HG02840 (cell line): ENCODE data around the gene FFAR1.
"Not testable (repeated sequence)": the region's sequence is repeated elsewhere in the genome, so short reads cannot be mapped to it uniquely, and the experiment has no call there.

Experiments used
- ATAC-seq: cut with Tn5 transposase; IDR thresholded peaks from one replicate; pipeline ENCODE4 v1.9.1; 2021; ENCODE audit warnings: mild to moderate bottlenecking, moderate library complexity, moderate number of reproducible peaks; ENCODE audit not compliant: unreplicated experiment, low FRiP score

The FFAR1 gene

DNA sequence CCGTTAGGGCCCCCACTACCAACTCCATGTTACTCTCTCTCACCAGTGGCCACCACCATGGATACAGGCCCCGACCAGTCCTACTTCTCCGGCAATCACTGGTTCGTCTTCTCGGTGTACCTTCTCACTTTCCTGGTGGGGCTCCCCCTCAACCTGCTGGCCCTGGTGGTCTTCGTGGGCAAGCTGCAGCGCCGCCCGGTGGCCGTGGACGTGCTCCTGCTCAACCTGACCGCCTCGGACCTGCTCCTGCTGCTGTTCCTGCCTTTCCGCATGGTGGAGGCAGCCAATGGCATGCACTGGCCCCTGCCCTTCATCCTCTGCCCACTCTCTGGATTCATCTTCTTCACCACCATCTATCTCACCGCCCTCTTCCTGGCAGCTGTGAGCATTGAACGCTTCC is 11.1 kb downstream of the FFAR1 start:
- not testable (repeated sequence) for ATAC-seq

DNA sequence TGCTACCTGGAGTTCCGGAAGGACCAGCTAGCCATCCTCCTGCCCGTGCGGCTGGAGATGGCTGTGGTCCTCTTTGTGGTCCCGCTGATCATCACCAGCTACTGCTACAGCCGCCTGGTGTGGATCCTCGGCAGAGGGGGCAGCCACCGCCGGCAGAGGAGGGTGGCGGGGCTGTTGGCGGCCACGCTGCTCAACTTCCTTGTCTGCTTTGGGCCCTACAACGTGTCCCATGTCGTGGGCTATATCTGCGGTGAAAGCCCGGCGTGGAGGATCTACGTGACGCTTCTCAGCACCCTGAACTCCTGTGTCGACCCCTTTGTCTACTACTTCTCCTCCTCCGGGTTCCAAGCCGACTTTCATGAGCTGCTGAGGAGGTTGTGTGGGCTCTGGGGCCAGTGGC is 11.7 kb downstream of the FFAR1 start:
- not testable (repeated sequence) for ATAC-seq

DNA sequence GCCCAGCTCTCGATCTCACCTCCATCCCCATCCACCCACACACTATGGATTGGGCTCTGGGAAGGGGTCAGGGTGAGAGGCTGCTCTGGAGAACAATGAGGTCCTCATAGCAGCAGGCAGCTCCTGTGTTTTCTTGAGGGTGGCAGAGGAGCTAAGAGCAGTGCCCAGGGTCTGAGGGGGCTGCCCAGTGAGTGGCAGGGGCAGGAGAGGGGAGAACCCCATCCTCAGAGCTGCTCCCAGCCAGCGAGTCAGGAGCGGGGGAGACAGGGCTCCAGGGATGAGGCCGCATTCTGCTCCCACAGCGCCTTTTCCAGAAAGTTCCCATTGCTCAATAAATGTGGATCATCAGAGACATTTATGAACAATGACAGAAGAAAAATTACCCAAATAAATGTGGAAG is 12.4 kb downstream of the FFAR1 start:
- not testable (repeated sequence) for ATAC-seq

DNA sequence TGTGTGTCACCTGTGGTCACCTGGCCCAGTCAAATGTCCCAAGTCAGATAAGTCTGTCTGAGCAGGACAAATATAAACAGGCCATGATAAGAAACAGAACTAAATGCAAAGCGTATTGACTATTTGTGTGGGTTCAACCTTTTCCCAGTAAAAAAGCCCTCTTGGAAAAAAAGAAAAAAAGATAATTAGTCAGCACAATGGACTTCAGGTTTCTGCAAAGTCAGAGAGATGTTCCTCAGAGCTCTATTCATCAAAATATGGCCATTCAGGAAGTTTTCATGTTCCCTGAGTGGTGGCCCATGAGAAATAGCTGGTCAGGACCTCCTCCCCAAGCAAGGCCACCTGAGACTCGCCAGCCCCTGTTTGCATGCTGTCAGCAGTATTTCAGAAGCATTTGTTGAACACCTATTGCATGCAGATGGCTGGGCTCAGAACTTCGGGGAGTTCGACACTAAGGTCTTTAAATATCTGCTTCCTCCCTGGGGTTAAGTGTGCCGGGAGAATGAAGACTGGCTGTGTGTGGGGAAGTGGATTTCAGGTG is 13.2 kb downstream of the FFAR1 start:
- no peak for ATAC-seq

DNA sequence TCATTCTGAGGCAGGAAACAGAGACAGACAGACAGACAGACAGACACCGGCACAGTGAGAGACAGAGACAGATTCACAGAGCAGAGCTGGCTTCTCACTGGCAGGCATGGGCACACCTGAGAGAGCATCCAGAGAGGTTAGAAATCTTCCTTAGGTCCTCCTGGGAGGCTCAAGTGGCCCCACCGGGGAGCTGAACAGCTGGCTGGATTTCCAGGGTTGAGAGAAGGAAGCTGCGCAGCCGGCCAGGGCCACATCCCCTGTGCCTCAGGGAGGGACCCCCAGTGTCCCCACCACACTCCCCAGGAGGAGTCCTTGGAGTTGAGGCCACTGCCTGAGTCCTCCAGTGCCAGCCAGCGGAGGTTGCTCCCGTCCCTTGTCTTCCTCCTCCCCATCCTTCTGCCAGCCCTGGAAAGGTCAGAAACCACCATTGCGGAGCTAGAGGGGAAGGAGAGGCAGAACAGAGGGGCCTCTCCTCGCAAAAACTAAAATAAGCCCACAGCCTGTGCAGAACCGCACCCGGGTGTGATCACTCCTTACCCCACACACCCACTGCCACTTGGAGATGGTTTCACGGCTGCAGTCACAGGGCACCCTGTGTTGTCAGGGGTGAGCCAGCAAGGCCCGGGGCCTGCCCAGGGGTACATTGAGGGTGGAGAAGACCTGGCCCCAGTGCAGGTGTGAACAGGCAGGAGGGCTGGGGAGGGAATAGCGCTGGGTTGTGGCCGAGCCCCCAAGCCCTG is 14.7 kb downstream of the FFAR1 start:
- ATAC-seq = no peak

DNA sequence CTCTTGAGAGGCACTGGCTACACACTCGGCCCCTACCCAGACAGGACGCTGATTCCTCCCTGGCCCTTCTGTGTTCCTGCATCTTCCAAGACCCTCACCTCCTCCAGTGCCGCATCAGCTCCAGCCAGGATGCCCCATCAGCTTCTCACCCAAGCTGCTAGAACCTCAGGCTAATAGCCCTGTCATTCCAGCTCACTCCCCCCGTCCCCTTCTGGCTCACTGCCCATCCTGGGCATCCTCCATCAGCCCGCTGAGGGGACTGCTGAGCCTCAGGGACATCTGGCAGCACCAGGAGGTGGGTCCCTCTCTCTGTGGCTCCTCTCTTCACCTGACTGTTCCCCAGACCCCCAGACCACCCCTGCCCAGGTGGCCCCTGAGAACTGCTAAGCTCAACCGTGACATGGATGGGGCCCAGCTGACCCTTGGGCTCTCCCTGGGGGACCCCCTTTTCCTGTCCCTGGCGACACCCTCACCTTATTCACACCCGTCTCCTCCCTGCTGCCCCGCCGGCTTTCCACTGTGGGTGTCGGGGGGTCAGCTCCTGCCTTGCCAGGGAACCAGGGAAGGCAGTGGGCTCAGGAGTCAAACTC is 15.4 kb downstream of the FFAR1 start:
- ATAC-seq = no peak

DNA sequence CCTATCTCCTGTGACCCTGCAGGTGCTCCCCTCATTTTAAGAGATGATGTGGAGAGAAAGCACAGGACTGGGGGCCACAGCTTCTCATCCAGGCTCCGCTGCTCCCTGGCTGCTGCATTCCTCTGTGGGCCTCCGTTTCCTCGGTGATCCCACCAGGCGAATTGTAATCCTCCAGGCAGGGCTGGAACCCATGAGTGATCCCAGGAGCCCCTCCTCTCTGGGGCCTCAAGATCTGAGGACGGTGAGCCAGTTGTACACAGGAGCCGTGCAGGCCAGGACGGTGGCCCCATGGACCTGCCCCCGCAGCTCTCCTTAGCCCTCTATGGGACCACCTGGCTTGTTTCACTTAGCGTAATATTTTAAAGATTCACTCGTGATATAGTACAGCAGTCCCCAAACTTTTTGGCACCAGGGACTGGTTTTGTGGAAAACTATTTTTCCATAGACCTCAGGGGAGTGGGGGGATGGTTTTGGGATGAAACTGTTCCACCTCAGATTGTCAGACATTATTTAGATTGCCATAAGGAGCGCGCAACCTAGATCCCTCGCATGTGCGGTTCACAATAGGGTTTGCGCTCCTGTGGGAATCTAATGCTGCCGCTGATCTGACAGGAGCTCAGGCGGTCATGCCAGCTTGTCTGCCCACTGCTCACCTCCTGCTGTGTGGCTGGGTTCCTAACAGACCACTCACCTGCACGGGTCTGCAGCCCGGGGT is 16.2 kb downstream of the FFAR1 start:
- ATAC-seq = no peak

DNA sequence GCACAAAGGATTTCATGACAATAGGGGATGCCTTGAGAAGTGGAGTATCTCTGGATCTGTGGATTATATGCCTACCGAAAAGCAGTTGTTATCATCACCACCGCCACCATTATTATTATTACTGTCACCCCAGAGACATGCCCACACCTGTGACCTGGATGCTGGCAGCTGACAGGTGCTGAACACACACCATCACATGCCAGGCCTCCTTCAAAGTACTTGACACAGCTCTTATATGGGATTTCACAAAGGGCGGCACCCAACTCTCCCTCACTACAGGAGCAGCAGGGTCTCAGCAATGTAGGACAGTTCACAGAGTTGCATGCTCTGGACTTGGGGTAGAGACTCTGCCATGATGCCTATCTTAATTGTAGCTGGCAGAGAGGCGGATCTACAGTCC is 17.6 kb downstream of the FFAR1 start:
- no peak for ATAC-seq

DNA sequence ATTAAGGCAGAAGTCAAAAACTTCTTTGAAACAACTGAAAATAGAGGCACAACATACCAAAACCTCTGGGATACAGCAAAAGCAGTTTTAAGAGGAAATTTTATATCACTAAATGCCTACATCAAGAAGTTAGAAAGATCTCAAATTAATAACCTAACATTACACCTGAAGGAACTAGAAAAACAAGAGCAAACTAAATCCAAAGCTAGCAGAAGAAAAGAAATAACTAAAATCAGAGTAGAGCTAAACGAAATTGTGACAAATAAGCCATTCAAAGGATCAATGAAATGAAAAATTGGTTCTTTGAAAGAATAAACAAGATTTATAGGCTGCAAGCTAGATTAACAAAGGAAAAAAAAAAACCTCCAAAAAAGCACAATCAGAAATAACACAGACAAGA is 20.7 kb downstream of the FFAR1 start:
- ATAC-seq = no peak

DNA sequence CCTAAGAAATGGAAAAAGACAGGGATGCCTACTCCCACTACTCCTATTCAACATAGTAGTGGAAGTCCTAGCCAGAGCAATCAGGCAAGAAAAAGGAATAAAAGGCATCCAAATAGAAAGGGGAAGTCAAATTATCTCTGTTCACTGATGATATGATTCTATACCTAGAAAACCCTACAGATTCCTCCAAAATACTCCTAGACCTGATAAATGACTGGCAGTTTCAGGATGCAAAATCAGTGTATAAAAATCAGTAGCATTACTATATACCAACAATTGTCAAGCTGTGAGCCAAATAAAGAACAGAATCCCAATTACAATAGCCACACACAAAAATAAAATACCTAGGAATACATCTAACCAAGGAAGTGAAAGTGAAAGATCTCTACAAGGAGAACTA is 21.8 kb downstream of the FFAR1 start:
- no peak for ATAC-seq

DNA sequence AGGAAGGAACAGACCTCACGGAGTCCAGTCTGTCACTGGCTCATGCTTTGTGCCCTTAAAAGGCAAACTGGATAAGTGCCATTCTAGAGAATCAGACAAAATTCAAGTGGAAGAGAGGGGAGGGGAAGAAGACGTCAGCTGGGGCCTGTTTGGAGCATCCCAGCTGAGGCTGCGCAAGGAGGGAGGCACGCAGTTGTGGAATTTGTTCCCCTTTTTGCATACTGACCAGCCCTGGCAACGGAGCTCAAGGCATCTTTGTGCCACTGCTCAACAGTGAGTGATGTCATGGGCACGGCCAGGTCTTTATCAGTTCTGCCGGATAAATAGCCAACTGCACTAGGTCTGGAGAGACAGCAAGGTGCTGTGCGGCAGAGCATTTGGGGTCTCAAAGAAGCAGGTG is 23.0 kb downstream of the FFAR1 start, which contains the start of gene GPR42:
GPR42 (plus strand) TSS at position 347 of the 400 bp plus-strand sequence. CDS start 292 bp downstream, outside the sequence.
- ATAC-seq = no peak

DNA sequence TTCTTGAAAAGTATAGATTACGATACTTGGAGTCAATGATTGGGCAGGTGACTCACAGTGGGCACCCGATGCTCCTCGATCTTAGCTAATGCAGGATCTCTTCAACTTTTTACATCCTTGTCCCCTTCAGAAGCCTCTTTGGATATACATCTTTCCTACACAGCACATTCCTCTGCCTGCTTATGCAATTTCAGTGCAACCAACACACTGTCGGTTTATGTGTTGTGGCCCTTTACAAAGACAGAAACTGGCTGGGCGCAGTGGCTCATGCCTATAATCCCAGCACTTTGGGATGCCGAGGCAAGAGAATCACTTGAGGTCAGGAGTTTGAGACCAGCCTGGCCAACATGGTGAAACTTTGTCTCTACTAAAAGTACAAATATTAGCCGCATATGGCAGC is 25.8 kb downstream of the FFAR1 start:
- no peak for ATAC-seq

DNA sequence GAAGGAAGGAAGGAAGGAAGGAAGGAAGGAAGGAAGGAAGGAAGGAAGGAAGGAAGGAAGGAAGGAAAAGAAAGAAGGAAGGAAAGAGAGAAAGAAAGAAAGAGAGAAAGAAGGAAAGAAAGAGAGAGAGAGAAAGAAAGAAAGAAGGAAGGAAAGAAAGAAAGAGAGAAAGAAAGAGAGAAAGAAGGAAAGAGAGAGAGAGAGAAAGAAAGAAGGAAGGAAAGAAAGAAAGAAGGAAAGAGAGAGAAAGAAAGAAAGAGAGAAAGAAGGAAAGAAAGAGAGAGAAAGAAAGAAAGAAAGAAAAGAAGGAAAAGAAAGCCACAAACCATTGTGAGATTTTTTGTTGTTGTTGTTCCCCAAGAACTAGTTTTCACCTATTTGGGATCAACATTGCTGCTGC is 26.3 kb downstream of the FFAR1 start:
- ATAC-seq = not testable (repeated sequence)

DNA sequence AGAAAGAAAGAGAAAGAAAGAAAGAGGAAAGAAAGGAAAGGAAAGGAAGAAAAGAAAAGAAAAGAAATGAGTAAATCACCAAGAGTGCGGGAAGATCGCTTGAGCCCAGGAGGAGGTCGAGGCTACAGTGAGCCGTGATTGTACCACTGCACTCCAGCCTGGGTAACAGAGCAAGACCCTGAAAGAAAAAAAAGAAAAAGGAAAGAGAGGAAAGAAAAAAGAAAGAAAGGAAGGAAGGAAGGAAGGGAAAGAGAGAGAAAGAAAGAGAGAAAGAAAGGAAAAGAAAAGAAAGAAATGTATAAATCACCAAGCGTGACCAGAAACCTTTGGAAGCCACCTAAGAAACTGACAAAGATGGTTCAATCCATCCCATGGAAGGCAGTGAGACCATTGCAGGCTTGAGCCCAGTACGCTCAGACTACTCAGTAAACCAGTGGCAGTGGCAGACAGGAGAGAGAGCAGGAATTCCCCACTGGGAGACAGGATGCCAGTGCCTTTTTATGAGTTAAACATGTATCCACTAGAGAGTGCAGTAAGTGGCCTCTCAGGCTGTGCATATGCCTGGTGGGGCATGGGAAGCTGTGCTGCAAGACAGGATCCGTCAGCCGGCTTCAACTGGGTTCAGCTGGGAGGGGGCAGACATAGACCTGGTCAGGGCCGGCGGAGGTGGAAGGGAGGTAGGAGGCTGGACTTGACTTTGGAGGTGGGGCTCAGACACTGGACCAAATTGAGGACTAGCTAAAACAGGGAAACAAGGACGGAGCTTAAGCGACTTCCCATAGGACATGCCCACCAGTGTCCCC is 28.0 kb downstream of the FFAR1 start:
- no peak for ATAC-seq

DNA sequence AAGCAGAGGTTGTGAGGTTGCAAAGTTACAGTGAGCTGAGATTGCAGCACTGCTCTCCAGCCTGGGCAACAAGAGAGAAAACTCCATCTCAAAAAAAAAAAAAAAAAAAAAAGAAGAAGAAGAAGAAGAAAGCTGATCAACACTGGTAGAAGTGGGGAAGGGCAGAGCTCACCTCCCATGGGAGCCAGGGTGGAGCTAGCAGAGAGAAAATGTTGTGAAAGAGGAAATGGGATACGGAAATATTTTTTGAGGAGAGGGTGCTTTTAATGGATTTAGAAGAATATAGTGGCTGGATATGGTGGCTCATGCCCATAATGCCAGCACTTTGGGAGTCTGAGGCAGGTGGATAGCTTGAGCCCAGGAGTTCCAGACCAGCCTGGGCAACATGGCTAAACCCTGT is 30.0 kb downstream of the FFAR1 start:
- no peak for ATAC-seq

DNA sequence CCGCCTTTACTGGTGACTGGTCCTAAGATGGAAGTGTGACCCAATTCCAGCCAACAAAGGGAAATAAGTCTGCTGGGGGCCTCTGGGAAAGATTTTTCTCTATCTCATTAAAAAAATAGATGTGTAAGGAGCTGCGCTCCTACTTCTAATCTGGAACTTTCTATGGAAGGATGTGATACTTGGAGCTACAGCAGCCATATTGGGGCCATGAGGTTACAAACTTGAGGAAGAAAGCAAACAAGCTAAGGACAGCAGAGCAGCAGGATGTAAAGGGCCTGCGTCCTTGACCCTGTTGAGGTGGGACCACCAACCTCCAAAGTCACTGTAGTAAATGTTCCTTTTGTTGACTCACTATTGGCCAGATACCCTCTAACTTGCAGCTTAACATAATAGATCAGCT is 30.7 kb downstream of the FFAR1 start:
- no peak for ATAC-seq

DNA sequence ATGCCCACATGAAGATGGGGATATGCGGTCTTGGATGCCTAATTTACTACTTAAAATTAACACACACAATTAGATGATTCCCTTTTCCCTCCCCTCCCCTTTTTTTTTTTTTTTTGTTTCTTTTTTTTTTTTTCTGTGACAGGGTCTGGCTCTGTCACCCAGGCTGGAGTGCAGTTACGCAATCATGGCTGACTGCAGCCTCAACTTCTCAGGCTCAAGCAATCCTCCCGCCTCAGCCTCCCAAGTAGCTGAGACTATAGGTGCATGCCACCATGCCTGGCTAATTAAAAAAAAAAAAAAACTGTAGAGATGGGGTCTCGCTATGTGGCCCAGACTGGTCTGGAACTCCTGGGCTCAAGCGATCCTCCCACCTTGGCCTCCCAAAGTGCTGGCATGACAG is 31.8 kb downstream of the FFAR1 start:
- ATAC-seq = not testable (repeated sequence)

DNA sequence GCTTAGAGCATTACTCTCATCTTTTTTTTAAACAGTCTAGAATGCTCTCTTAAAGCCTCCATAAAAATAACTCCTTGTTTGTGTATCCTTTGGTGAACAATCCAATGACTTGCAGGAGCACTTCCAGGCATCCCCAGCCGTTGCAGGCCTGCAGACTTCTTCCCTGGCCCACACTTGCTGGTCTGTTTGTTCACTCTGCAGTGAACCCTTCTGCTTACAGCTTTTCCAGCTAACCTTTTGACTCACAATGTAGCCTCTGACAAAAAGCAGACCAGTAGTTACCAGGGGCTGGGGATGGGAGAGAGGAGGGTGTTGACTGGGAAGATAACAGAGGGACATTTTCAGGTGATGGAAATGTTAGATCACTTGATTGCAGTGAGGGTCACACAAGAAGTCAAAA is 32.3 kb downstream of the FFAR1 start:
- no peak for ATAC-seq

DNA sequence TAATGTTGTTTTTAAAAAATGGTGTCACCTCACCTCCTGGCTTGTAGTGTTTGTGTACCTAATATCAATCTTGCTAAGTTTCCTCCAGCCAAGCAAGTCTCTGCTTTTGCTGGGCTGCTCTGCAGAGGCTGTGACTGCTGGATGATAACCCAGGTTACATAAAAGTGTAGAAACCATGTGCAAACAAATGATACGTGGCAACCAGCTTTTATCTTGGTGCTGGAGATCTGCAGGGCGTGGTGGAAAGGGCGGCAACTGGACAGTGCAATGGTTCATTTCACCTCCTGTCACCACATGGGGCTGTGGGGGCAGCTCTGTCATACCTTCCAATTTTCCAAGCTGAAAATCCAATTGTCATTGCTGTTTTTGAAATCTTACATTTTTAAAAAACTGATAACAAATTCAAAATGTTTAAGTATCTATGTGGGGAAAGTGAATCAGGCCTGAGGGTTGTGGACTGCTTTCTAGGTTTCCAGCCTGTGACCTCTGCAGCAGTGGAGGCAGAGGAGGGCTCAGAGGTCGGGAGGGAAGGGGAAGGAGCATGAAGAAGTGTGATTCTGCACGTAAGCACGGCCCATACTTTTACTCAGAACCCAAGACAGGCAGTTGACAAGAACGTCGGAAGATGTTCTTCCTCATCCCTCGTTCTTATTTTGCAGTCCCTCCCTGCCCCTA is 32.9 kb downstream of the FFAR1 start:
- no peak for ATAC-seq

DNA sequence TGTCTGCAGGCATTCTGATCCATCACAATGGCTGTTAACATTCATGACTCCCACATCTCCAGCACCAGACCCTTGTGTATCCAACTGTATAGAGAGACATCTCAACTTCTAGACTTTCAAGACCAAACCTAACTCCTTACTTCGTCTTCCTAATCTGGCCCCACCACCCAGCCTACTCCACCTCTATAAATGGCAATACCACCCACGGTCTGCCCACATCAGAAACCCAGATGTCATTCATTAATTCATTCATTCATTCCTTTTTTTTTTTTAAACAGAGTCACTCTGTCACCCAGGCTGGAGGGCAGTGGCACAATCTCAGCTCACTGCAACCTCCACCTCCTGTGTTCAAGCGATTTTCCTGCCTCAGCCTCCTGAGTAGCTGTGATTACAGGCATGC is 33.6 kb downstream of the FFAR1 start:
- ATAC-seq = no peak
